GM18498 (cell line): Measurements from ENCODE around the gene URB1.
"Not testable (repeated sequence)": the region's sequence is repeated elsewhere in the genome, so short reads cannot be mapped to it uniquely, and the experiment has no call there.

ENCODE experiments used
- ATAC-seq: cut with Tn5 transposase; IDR thresholded peaks from one replicate; pipeline ENCODE4 v1.9.1; 2021; ENCODE audit warnings: mild to moderate bottlenecking, moderate library complexity; ENCODE audit not compliant: unreplicated experiment

Gene URB1

GRCh38 chr21:32378956-32379355 is 13.9 kb downstream of the URB1 start:
- no peak for ATAC-seq

- no peak for ATAC-seq
These were observed 14.8 kb downstream of the URB1 start for GRCh38 chr21:32377991-32378390.

DNA sequence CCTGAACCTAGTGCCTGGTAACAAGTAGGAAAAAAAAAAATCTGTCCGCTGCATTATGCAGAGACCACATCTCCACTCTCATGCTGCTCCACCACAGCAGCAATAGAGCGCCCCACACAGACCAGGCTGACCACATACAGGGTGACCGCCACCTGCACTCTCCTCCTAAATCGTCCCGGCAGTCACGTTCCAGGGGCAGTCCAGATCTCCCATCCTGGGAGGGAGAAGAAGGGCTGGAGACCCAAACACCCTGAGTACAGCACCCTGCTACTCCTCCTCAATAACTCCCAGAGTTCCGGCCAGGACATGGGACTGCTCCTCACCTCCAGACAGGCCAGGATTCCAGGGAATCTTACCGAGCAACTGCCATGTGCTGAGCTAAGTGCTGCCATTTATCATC is 15.3 kb downstream of the URB1 start:
- no peak for ATAC-seq

DNA sequence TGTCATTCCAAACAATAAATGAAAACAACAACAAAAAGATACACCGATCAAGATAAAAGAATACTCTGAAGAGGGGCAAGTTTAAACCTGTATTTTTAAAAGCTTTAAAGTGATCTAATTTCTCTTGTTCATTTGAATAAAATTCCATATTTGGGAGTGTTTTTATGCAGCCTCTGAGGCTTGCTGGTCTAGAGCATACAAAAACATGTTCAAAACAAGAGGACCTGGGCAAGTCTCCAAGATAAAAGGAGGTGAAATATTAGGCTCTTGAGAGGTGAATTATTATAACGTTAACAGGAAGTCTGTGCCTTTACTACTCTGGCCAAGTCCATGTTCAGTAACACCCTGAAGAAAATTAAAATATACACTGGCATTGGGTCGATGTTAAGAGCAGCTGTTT is 20.1 kb downstream of the URB1 start:
- no peak for ATAC-seq

- no peak for ATAC-seq
These were observed 20.9 kb downstream of the URB1 start for GRCh38 chr21:32371913-32372314.

- no peak for ATAC-seq
These were observed 21.6 kb downstream of the URB1 start for GRCh38 chr21:32370998-32371766.

DNA sequence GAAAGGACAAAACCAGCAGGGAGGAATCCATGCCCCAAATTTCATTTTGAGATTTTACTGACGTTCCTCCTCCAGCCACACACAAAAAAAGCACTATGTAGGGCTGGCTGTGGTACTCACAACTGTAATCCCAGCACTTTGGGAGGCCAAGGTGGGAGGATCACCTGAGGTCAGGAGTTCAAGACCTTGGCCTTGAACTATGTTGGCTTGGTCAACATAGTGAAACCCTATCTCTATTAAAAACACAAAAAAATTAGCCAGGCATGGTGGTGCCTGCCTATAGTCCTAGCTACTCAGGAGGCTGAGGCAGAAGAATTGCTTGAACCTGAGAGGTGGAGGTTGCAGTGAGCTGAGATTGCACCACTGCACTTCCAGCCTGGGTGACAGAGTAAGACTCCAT is 23.9 kb downstream of the URB1 start:
- ATAC-seq: not testable (repeated sequence)

- ATAC-seq: no peak
These were observed 24.4 kb downstream of the URB1 start for GRCh38 chr21:32368386-32368785.

GRCh38 chr21:32367158-32367557 is 25.7 kb downstream of the URB1 start:
- ATAC-seq: no peak

GRCh38 chr21:32366191-32366590 is 26.6 kb downstream of the URB1 start:
- ATAC-seq: no peak

DNA sequence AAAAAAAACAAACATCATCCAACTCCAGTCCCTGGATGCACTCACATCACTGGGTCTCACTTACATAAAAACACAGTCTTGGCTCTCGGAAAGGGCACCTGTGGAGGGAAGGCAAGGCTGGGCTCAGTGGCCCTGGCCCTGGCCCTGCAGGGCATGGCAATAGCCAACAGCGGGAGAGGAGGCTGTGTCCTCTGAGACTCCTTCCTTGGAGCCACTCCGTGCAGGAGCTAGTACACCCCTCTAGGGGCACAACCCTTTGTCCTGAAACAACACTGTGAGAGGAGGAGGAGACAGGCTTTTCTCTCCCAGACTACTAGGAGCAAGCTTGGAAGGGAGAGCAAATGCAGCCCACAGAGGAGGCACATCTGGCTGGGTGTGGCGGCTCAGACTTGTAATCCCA is 28.0 kb downstream of the URB1 start:
- no peak for ATAC-seq

DNA sequence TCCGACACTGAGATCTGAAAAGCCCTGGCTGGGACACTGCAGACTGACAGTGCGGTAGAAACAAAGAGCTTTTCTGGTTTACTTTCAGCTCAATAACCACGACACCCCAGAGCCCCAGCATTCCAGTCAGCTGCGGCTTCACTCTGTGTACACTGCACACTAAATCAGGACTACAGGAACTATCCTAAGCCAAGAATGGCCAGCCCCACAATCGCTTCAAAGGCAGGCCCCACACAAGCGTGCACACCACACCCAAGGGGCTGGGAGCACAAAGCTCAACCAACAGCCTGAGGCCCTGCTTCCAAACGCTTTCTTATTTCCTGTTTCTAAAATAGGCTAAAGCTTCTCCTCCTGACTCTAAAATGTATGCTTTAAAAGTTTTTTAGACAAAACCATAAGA is 28.4 kb downstream of the URB1 start:
- ATAC-seq: no peak

GRCh38 chr21:32360401-32360975 is 32.3 kb downstream of the URB1 start:
- ATAC-seq: no peak

GRCh38 chr21:32359719-32360260 is 33.0 kb downstream of the URB1 start:
- ATAC-seq: no peak

DNA sequence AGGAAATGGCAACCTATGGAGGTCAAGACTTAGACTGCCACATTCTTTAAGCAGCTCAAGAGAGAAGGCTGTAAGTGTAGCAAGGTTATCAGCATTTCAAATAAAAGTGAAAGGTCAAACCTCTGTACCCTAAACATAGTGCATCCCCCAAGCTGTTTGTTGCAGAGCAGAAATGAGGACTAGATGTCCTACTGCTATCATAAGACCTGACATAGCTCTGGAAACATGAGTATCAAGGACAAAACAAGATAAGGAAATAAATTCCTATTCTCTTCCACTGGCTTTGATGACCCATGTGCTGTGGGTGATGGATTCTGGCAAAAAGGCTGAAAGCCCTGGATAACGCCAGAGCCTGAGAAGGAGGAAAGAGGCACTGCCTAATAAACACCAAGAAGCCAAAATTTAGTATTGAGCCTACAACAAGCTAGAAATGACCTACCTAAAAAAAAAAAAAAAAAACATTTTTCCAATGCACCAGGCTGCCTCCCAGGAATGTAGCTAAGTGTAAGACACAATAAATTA is 35.9 kb downstream of the URB1 start:
- ATAC-seq: no peak

GRCh38 chr21:32353002-32353711 is 39.7 kb downstream of the URB1 start:
- ATAC-seq: no peak

- no peak for ATAC-seq
These were observed 40.3 kb downstream of the URB1 start for GRCh38 chr21:32352526-32352925.

DNA sequence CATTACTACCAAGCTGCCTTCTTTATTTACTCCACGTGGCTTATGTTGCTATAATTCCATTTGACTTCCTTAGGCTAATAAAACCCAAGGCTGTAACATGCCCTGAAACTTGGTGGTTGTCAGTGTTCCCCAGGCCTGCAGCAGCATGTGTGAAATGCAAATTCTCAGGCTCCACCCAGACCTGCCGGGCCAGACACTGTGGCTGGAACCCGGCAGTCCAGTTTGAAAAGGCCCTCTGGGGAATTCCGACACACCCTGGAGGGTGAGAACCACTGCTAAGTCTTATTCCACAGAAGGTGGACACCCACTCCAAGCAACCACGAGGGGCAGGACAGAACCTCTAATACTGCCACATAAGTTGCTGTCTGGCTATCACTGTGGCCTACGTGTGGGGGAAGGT is 41.4 kb downstream of the URB1 start:
- ATAC-seq: no peak

- ATAC-seq: no peak
These were observed 41.8 kb downstream of the URB1 start for GRCh38 chr21:32350981-32351380.

GRCh38 chr21:32350211-32350980 is 42.4 kb downstream of the URB1 start:
- no peak for ATAC-seq
